GM19328 (cell line): ENCODE measurements around the gene JPT2.
"Not testable (repeated sequence)": the region's sequence is repeated elsewhere in the genome, so short reads cannot be mapped to it uniquely, and the experiment has no call there.

Source experiments
- ATAC-seq: cut with Tn5 transposase; IDR thresholded peaks from one replicate; pipeline ENCODE4 v1.9.1; 2021; ENCODE audit warnings: mild to moderate bottlenecking, moderate library complexity; ENCODE audit not compliant: unreplicated experiment

The JPT2 gene

GRCh38 chr16:1727651-1728624, 49.9 kb downstream of the JPT2 start:
- ATAC-seq = no peak

- no peak for ATAC-seq
Measured at GRCh38 chr16:1729026-1729425, 50.9 kb downstream of the JPT2 start.

- ATAC-seq = no peak
Measured at GRCh38 chr16:1729445-1729844, 51.4 kb downstream of the JPT2 start.

GRCh38 chr16:1731073-1731472, 53.0 kb downstream of the JPT2 start:
- ATAC-seq = no peak

- no peak for ATAC-seq
Measured at GRCh38 chr16:1731603-1732002, 53.5 kb downstream of the JPT2 start.

GRCh38 chr16:1732071-1732470, 54.0 kb downstream of the JPT2 start:
- no peak for ATAC-seq

- not testable (repeated sequence) for ATAC-seq
Measured at GRCh38 chr16:1732551-1732987, 54.5 kb downstream of the JPT2 start.

- ATAC-seq = no peak
Measured at GRCh38 chr16:1734123-1734522, 56.0 kb downstream of the JPT2 start.

GRCh38 chr16:1734816-1735215, 56.7 kb downstream of the JPT2 start:
- ATAC-seq = no peak

- no peak for ATAC-seq
Measured at GRCh38 chr16:1740234-1740633, 62.2 kb downstream of the JPT2 start.

- no peak for ATAC-seq
Measured at GRCh38 chr16:1740781-1741490, 62.9 kb downstream of the JPT2 start.

- no peak for ATAC-seq
Measured at GRCh38 chr16:1741553-1742165, 63.6 kb downstream of the JPT2 start.

- no peak for ATAC-seq
Measured at GRCh38 chr16:1743376-1744337, 65.6 kb downstream of the JPT2 start.

GRCh38 chr16:1744338-1744840, 66.3 kb downstream of the JPT2 start:
- no peak for ATAC-seq

- no peak for ATAC-seq
Measured at GRCh38 chr16:1745181-1745899, 67.3 kb downstream of the JPT2 start.

- ATAC-seq = no peak
Measured at GRCh38 chr16:1745900-1746692, 68.0 kb downstream of the JPT2 start.

GRCh38 chr16:1746693-1747195, 68.7 kb downstream of the JPT2 start:
- ATAC-seq = no peak

- no peak for ATAC-seq
Measured at GRCh38 chr16:1747934-1748333, 69.9 kb downstream of the JPT2 start.
